Astrocyte of the cerebellum (primary cell): ENCODE results near the gene CLSTN2.

ENCODE experiments used
- DNase-seq: peaks from one replicate; pipeline ENCODE4 v3.0.0-alpha.2; 2011; ENCODE audit warnings: low read depth
- H3K4me3 ChIP-seq: 2 replicates; pipeline ENCODE4 v1.5.1; 2011; ENCODE audit warnings: mild to moderate bottlenecking, low read depth, low read length, moderate library complexity
- in situ Hi-C: cut with HindIII; loops from 2 replicates; pipeline ENCODE4 v1.10.0; 2017; ENCODE audit warnings: low sequenced_read_pairs
- TF ChIP-seq, protein P1 (sequence below): IDR thresholded peaks from 2 replicates; pipeline ENCODE4 v1.5.1; 2012; ENCODE audit warnings: low read length, low read depth, moderate library complexity, mild to moderate bottlenecking; ENCODE audit errors: missing control alignments

The CLSTN2 gene

GRCh38 chr3:140529096-140529495 lies 594.1 kb downstream of the CLSTN2 start:
- TF ChIP-seq, protein P1, sequence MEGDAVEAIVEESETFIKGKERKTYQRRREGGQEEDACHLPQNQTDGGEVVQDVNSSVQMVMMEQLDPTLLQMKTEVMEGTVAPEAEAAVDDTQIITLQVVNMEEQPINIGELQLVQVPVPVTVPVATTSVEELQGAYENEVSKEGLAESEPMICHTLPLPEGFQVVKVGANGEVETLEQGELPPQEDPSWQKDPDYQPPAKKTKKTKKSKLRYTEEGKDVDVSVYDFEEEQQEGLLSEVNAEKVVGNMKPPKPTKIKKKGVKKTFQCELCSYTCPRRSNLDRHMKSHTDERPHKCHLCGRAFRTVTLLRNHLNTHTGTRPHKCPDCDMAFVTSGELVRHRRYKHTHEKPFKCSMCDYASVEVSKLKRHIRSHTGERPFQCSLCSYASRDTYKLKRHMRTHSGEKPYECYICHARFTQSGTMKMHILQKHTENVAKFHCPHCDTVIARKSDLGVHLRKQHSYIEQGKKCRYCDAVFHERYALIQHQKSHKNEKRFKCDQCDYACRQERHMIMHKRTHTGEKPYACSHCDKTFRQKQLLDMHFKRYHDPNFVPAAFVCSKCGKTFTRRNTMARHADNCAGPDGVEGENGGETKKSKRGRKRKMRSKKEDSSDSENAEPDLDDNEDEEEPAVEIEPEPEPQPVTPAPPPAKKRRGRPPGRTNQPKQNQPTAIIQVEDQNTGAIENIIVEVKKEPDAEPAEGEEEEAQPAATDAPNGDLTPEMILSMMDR = no peak
- in situ Hi-C loops = no loop called here
- DNase-seq = peak; percentile 92

GRCh38 chr3:140529558-140529957 lies 594.6 kb downstream of the CLSTN2 start:
- TF ChIP-seq, protein P1 = no peak
- H3K4me3 ChIP-seq = no peak overlapping the region
- no peak for DNase-seq
- in situ Hi-C loops = no loop called here

More at GRCh38 chr3:140529096-140529495, 594.1 kb downstream of the CLSTN2 start:
- no peak overlapping the region for H3K4me3 ChIP-seq

DNA sequence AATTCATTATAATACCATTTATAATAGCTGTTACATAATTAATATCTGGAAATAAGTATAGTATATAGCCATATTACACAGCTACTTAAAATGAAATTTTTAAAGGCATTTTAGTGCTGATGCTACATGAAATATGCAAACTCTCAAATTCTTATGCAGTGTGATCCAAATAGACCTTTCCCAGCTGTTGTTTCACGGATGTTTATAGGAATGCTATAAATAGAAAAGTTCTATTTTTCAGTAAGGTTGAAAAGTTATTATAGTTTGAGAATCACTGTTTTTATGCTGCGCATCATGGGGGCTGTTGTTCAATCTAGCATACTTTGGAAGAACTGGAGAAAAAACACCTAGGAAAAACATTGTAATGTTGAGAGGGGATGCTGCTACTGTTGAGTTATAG lies 595.1 kb downstream of the CLSTN2 start:
- TF ChIP-seq, protein P1 = no peak
- in situ Hi-C loops = no loop called here
- H3K4me3 ChIP-seq = no peak overlapping the region
- DNase-seq = no peak

- TF ChIP-seq, protein P1 = no peak
- DNase-seq = no peak
- in situ Hi-C loops = no loop called here
- no peak overlapping the region for H3K4me3 ChIP-seq
These were observed 595.6 kb downstream of the CLSTN2 start for GRCh38 chr3:140530603-140531002.

GRCh38 chr3:140532793-140533330 lies 597.9 kb downstream of the CLSTN2 start:
- in situ Hi-C loops = no loop called here
- TF ChIP-seq, protein P1 = no peak
- no peak overlapping the region for H3K4me3 ChIP-seq
- DNase-seq = no peak

DNA sequence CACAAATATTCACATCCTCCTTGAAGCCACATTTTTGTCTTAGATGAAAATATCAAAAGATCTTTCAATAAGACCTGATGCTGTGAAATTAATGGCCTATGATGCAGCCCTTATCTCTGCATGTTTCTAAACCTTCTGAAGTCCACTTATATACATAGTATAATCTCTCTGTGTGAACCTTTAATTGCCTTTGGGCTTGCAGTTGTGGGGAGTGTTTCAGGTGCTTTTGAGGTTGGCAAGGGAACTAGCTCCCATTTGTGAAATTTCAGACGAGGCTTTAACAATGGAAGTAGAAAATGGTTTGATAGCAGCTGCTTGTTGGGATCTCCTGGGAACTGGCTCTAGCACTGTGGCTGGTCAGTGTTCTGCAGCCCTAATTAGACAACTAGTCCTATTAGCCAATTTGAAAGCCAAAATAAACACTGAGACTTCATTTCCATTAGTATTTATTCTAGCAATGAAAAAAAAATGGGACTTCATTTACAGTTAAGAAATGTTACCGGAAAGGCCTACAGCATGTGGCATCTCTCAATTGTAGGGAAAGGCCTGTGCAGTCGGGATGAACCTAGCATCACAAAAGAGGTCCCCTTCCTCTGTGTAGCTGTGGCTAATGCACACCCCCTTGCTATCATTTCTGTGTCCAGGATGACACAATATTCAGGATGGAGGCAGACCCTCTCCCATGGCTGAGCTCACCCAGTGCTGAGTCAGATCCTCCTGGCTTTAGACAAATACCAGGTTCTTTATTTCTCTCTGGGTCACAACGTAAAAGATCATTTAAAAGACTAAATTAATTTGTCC lies 602.1 kb downstream of the CLSTN2 start:
- TF ChIP-seq, protein P1 = no peak
- no peak overlapping the region for H3K4me3 ChIP-seq
- in situ Hi-C loops = no loop called here
- no peak for DNase-seq
